ENCODE results near the gene ZMYND15.

DNA sequence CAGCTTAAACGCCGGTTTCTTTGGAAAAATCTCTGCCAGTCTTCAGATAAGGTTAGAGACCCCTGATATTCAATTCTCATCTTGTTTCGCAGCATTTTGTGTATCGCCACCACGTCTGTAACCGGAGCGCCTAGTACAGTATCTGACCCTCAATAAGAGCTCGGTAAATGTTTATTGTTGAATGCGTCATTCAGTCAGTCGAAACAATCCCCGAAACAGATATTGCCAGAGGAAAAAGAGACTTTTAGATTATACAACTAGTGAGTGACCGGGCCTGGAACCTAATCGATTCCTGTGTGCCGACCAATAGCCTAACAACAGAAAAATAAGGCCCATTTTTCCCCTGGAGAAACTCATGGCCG lies 36.3 kb upstream of the ZMYND15 start:
- TF ChIP-seq CTCF (IDR thresholded peaks at IDR 0.05; ENCODE audit: insufficient read depth, low read length) = no peak
- TF ChIP-seq, protein P1, sequence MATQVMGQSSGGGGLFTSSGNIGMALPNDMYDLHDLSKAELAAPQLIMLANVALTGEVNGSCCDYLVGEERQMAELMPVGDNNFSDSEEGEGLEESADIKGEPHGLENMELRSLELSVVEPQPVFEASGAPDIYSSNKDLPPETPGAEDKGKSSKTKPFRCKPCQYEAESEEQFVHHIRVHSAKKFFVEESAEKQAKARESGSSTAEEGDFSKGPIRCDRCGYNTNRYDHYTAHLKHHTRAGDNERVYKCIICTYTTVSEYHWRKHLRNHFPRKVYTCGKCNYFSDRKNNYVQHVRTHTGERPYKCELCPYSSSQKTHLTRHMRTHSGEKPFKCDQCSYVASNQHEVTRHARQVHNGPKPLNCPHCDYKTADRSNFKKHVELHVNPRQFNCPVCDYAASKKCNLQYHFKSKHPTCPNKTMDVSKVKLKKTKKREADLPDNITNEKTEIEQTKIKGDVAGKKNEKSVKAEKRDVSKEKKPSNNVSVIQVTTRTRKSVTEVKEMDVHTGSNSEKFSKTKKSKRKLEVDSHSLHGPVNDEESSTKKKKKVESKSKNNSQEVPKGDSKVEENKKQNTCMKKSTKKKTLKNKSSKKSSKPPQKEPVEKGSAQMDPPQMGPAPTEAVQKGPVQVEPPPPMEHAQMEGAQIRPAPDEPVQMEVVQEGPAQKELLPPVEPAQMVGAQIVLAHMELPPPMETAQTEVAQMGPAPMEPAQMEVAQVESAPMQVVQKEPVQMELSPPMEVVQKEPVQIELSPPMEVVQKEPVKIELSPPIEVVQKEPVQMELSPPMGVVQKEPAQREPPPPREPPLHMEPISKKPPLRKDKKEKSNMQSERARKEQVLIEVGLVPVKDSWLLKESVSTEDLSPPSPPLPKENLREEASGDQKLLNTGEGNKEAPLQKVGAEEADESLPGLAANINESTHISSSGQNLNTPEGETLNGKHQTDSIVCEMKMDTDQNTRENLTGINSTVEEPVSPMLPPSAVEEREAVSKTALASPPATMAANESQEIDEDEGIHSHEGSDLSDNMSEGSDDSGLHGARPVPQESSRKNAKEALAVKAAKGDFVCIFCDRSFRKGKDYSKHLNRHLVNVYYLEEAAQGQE (IDR thresholded peaks at IDR 0.05; ENCODE audit: insufficient replicate concordance, low read depth) = no peak
- no peak for TF ChIP-seq SPI1 (IDR thresholded peaks at IDR 0.05; ENCODE audit: borderline replicate concordance, low read depth)
- no peak for TF ChIP-seq GABPA (IDR thresholded peaks at IDR 0.05; ENCODE audit: low read depth)
- no peak for TF ChIP-seq POLR2AphosphoS5 (IDR thresholded peaks at IDR 0.05; ENCODE audit: low read depth)
